Keratinocyte (primary cell): ENCODE results near the gene TNS4. TPM values are rescaled to one million over a fixed set of nuclear protein-coding genes. Genes with fewer than 3 reads are reported as not detected.

ENCODE experiments used
- DNase-seq: peaks from one replicate; pipeline ENCODE4 v3.0.0-alpha.2; 2011; ENCODE audit warnings: low read depth, missing footprints, low spot score
- FAIRE-seq: peaks from 2 replicates; lab custom pipeline; 2011; peaks lifted over from hg19 to GRCh38; lab: Jason Lieb, UNC
- H2AFZ ChIP-seq: 2 replicates; pipeline ENCODE4 v1.6.0; 2012; ENCODE audit warnings: low read length, control low read depth, inconsistent platforms; ENCODE audit not compliant: control insufficient read depth
- H3K27ac ChIP-seq: 2 replicates; pipeline ENCODE4 v1.5.1; 2011; ENCODE audit warnings: low read length; ENCODE audit not compliant: control insufficient read depth, insufficient read depth
- H3K27me3 ChIP-seq: 3 replicates; pipeline ENCODE4 v1.6.0; 2011; ENCODE audit warnings: low read length; ENCODE audit not compliant: control insufficient read depth, insufficient read depth; ENCODE audit errors: extremely low read depth
- H3K36me3 ChIP-seq, 2 experiments: 2 replicates in 1 of 2; 3 replicates in 1 of 2; pipeline ENCODE4 v1.5.1; 2011; ENCODE audit warnings: low read length in 2 of 2, mild to moderate bottlenecking in 1 of 2; ENCODE audit not compliant: control insufficient read depth in 2 of 2, insufficient read depth in 2 of 2; ENCODE audit errors: extremely low read depth in 1 of 2
- H3K4me1 ChIP-seq: 3 replicates; pipeline ENCODE4 v1.5.1; 2011; ENCODE audit warnings: low read length; ENCODE audit not compliant: control insufficient read depth, insufficient read depth; ENCODE audit errors: extremely low read depth
- H3K4me2 ChIP-seq: 3 replicates; pipeline ENCODE4 v1.6.0; 2011; ENCODE audit warnings: low read depth, low read length; ENCODE audit not compliant: control insufficient read depth, insufficient read depth; ENCODE audit errors: extremely low read depth
- H3K4me3 ChIP-seq, 3 experiments: fragments of 200-600 bp in 1 of 3; sonication (generic) in 1 of 3; 2 replicates in 2 of 3; 3 replicates in 1 of 3; pipeline ENCODE4 v1.5.1; 2011 to 2016; ENCODE audit warnings: low read length in 3 of 3, mild to moderate bottlenecking in 3 of 3, control low read depth in 2 of 3, inconsistent platforms in 1 of 3, low read depth in 1 of 3, mixed read lengths in 1 of 3, mixed run types in 1 of 3, moderate library complexity in 1 of 3; ENCODE audit not compliant: control insufficient read depth in 2 of 3, insufficient read depth in 2 of 3; ENCODE audit errors: extremely low read depth in 1 of 3
- H3K79me2 ChIP-seq: 2 replicates; pipeline ENCODE4 v1.6.0; 2012; ENCODE audit warnings: low read length; ENCODE audit not compliant: control insufficient read depth, insufficient read depth
- H3K9ac ChIP-seq: 3 replicates; pipeline ENCODE4 v1.6.0; 2011; ENCODE audit warnings: low read length; ENCODE audit not compliant: control insufficient read depth, insufficient read depth; ENCODE audit errors: extremely low read depth
- H3K9me1 ChIP-seq: 3 replicates; pipeline ENCODE4 v1.6.0; 2011; ENCODE audit warnings: low read length; ENCODE audit not compliant: control insufficient read depth, insufficient read depth; ENCODE audit errors: extremely low read depth
- H3K9me3 ChIP-seq: 2 replicates; pipeline ENCODE4 v1.5.1; 2012; ENCODE audit warnings: low read depth, low read length; ENCODE audit not compliant: control insufficient read depth
- H4K20me1 ChIP-seq: 3 replicates; pipeline ENCODE4 v1.6.0; 2011; ENCODE audit warnings: low read length; ENCODE audit not compliant: control insufficient read depth, insufficient read depth; ENCODE audit errors: extremely low read depth
- CTCF ChIP-seq, 3 experiments: IDR thresholded peaks in 1 of 3; conservative IDR thresholded peaks in 1 of 3; optimal IDR thresholded peaks in 1 of 3; 2 replicates in 2 of 3; 3 replicates in 1 of 3; pipeline versions ENCODE3 to v1.5.1; 2011; ENCODE audit warnings: low read length in 3 of 3, mild to moderate bottlenecking in 3 of 3, moderate library complexity in 2 of 3, control low read depth in 1 of 3, inconsistent platforms in 1 of 3; ENCODE audit not compliant: insufficient read depth in 2 of 3; ENCODE audit errors: extremely low read depth in 1 of 3
- EZH2 ChIP-seq: IDR thresholded peaks from one replicate; pipeline ENCODE4 v1.6.1; 2012; ENCODE audit warnings: inconsistent platforms, mild to moderate bottlenecking, low read length, moderate library complexity
- dilution Hi-C: fragments of 300-500 bp; cut with MboI; formaldehyde crosslinking; loops from one replicate; pipeline ENCODE4 v1.7.0; 2020; ENCODE audit warnings: low sequenced_read_pairs; ENCODE audit not compliant: extremely low pct_ligation_motif_present
- polyA plus RNA-seq, 5 experiments: library from polyadenylated mRNA; depleted of rRNA in 3 of 5; stranded (reverse) in 3 of 5; stranded (forward) in 1 of 5; unstranded in 1 of 5; fragments of >200 nt; gene quantifications; 1 replicate in 1 of 5; 2 replicates in 3 of 5; 3 replicates in 1 of 5; pipeline versions ENCODE4 v1.2.1 to v1.2.3, GENCODE V29; 2011 to 2012; ENCODE audit warnings: missing spikeins in 2 of 5, low read depth in 1 of 5, low replicate concordance in 1 of 5

The TNS4 gene
- polyA plus RNA-seq, 1 donor (not counting 4 experiments of a cell fraction or from before 2014, with no cell fraction given), result 160 TPM

GRCh38 chr17:40452921-40453378 is 48.5 kb downstream of the TNS4 start:
- Histone ChIP-seq H3K9me3 (no peaks in the 10 kb centered on the region), H3K27me3 (peaks cover 23% of the 10 kb centered on the region), H3K4me2 (peak overlapping the region; percentile 2), H3K4me3 (no peak overlapping the region), H2AFZ (no peak overlapping the region), H3K36me3 (no peaks in the 10 kb centered on the region), H3K4me1 (peaks cover 22% of the 10 kb centered on the region), H4K20me1 (no peaks in the 10 kb centered on the region), H3K9ac (no peak overlapping the region), H3K9me1 (no peaks in the 10 kb centered on the region), H3K79me2 (no peaks in the 10 kb centered on the region), H3K27ac (no peak overlapping the region)
- DNase-seq (no peak), FAIRE-seq (peak; percentile 39)
- no peak for TF ChIP-seq EZH2
- dilution Hi-C loops, result no loop called here

GRCh38 chr17:40452216-40452787 is 49.1 kb downstream of the TNS4 start:
- Histone ChIP-seq H3K4me2 (no peak overlapping the region), H3K27me3 (peaks cover 27% of the 10 kb centered on the region), H3K9ac (no peak overlapping the region), H2AFZ (no peak overlapping the region), H3K36me3 (no peaks in the 10 kb centered on the region), H4K20me1 (no peaks in the 10 kb centered on the region), H3K9me3 (no peaks in the 10 kb centered on the region), H3K79me2 (no peaks in the 10 kb centered on the region), H3K9me1 (no peaks in the 10 kb centered on the region), H3K27ac (no peak overlapping the region), H3K4me1 (peaks cover 17% of the 10 kb centered on the region), H3K4me3 (no peak overlapping the region)
- FAIRE-seq, result no peak
- TF ChIP-seq CTCF (optimal IDR thresholded peaks at IDR 0.05 in 1 of 3, IDR thresholded peaks at IDR 0.05 in 1 of 3, conservative IDR thresholded peaks at IDR 0.05 in 1 of 3; ENCODE audit: extremely low read depth in 1 of 3, insufficient read depth in 2 of 3, low read length in 3 of 3) (no peak), EZH2 (no peak)
- dilution Hi-C loops, result no loop called here
- DNase-seq, result no peak

- no peaks in the 10 kb centered on the region for H3K79me2 ChIP-seq
- H3K36me3 ChIP-seq, result no peaks in the 10 kb centered on the region
- H3K9me1 ChIP-seq, result no peaks in the 10 kb centered on the region
- DNase-seq, result no peak
- H3K4me1 ChIP-seq, result peaks cover 17% of the 10 kb centered on the region
- no peak overlapping the region for H3K4me2 ChIP-seq
- H4K20me1 ChIP-seq, result no peaks in the 10 kb centered on the region
- dilution Hi-C loops, result no loop called here
- H2AFZ ChIP-seq, result no peak overlapping the region
- FAIRE-seq, result no peak
- H3K9me3 ChIP-seq, result no peaks in the 10 kb centered on the region
- H3K27me3 ChIP-seq, result peaks cover 33% of the 10 kb centered on the region
- H3K27ac ChIP-seq, result no peak overlapping the region
- TF ChIP-seq CTCF (optimal IDR thresholded peaks at IDR 0.05 in 1 of 3, IDR thresholded peaks at IDR 0.05 in 1 of 3, conservative IDR thresholded peaks at IDR 0.05 in 1 of 3; ENCODE audit: extremely low read depth in 1 of 3, insufficient read depth in 2 of 3, low read length in 3 of 3) (no peak), EZH2 (no peak)
- no peak overlapping the region for H3K9ac ChIP-seq
- no peak overlapping the region for H3K4me3 ChIP-seq
These were observed 50.0 kb downstream of the TNS4 start for GRCh38 chr17:40451420-40451819.
